22Rv1 (cell line): ENCODE results near the gene RNASE1.

ENCODE experiments used
- ZFX ChIP-seq: fragments of 450-650 bp; IDR thresholded peaks from 2 replicates; pipeline ENCODE4 v1.6.1; 2017; ENCODE audit warnings: antibody characterized with exemption, borderline replicate concordance
- TF ChIP-seq, protein P1 (sequence below): fragments of 450-650 bp; IDR thresholded peaks from 2 replicates; pipeline ENCODE4 v1.5.1; 2017; ENCODE audit warnings: mild to moderate bottlenecking

DNA sequence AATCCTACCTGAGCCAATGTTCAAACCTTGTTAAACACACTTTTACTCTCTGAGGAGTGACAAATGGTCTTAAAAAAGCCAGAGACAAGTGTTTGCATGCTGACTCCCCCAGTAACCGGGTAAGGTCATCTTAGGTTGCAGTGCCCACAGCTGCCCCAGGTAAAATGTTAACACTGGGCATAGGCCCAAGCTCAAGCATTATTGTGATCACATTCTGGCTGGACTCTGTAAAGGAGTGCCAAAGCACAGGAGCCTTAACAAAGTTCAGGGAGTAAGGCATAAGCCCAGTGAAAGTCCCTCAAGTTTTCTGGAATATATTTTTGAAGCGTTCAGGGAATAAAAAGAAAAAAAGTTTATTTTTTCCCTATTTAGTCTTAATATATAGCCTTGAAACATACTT lies 48.3 kb downstream of the RNASE1 start:
- TF ChIP-seq, protein P1, sequence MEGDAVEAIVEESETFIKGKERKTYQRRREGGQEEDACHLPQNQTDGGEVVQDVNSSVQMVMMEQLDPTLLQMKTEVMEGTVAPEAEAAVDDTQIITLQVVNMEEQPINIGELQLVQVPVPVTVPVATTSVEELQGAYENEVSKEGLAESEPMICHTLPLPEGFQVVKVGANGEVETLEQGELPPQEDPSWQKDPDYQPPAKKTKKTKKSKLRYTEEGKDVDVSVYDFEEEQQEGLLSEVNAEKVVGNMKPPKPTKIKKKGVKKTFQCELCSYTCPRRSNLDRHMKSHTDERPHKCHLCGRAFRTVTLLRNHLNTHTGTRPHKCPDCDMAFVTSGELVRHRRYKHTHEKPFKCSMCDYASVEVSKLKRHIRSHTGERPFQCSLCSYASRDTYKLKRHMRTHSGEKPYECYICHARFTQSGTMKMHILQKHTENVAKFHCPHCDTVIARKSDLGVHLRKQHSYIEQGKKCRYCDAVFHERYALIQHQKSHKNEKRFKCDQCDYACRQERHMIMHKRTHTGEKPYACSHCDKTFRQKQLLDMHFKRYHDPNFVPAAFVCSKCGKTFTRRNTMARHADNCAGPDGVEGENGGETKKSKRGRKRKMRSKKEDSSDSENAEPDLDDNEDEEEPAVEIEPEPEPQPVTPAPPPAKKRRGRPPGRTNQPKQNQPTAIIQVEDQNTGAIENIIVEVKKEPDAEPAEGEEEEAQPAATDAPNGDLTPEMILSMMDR, result no peak
- no peak for TF ChIP-seq ZFX
